ENCODE measurements around the gene SLC25A12. TPM values are rescaled to one million over a fixed set of nuclear protein-coding genes. Genes with fewer than 3 reads are reported as not detected.
A peak's percentile ranks its signal among the peaks of the same experiment; 100 is the strongest.

The SLC25A12 gene
- polyA plus RNA-seq, 1 of the 3 experiments (the other 2 are of a cell fraction) = 13.0 TPM

- Histone ChIP-seq H3K36me3 (replicated peaks in 1 of 2; ENCODE audit: control insufficient read depth in 1 of 2, insufficient read depth in 2 of 2, low read length in 1 of 2) (peaks cover 0 to 12% of the 10 kb centered on the region in 2 experiments), H3K4me3 (ENCODE audit: low read depth in 2 of 2, low read length in 1 of 2) (no peak overlapping the region), H3K27me3 (ENCODE audit: insufficient read depth) (no peaks in the 10 kb centered on the region), H2AFZ (ENCODE audit: low read depth) (no peak overlapping the region), H3K9me2 (no peaks in the 10 kb centered on the region), H3K9me3 (no peaks in the 10 kb centered on the region), H4K20me1 (ENCODE audit: insufficient read depth) (no peaks in the 10 kb centered on the region), H3K79me2 (ENCODE audit: insufficient read depth) (0 out of 2 replicates have a peak, but pooled peaks cover 4% of the 10 kb centered on the region), H3F3A (replicated peaks; ENCODE audit: insufficient read depth) (no peaks in the 10 kb centered on the region), H3K9ac (no peak overlapping the region), H3K4me1 (ENCODE audit: control insufficient read depth in 1 of 2, insufficient read depth in 2 of 2, low read depth in 1 of 2, low read length in 1 of 2) (no peaks in the 10 kb centered on the region; a peak in 1 of 4 replicates), H3K4me2 (no peak overlapping the region; the same call in 1 of the 2 replicates), H3K27ac (ENCODE audit: low read depth in 2 of 2, low read length in 1 of 2) (peak overlapping the region in 1 of 2 experiments; percentile 19; a peak in 1 of 4 replicates)
- WGBS (ENCODE audit: low lambda C conversion rate) = 80% methylated on average over 2 of the region's 2 CpGs
- DNase-seq = no peak
- TF ChIP-seq USF2 (IDR thresholded peaks at IDR 0.05; ENCODE audit: borderline replicate concordance, low read depth, low read length) = no peak
- TF ChIP-seq GABPA (IDR thresholded peaks at IDR 0.05; ENCODE audit: low read depth) = no peak
- no peak for TF ChIP-seq ELF1 (IDR thresholded peaks at IDR 0.05)
- no peak for TF ChIP-seq TCF12 (IDR thresholded peaks at IDR 0.05)
- TF ChIP-seq FOXM1 (IDR thresholded peaks at IDR 0.05; ENCODE audit: low read depth) = no peak
- TF ChIP-seq SMC3 (IDR thresholded peaks at IDR 0.05; ENCODE audit: low read depth, low read length) = no peak
- TF ChIP-seq EZH2phosphoT487 (IDR thresholded peaks at IDR 0.05; ENCODE audit: borderline replicate concordance, low read depth) = no peak
- no peak for TF ChIP-seq REST (IDR thresholded peaks at IDR 0.05; ENCODE audit: low read depth, low read length)
- TF ChIP-seq YY1 (IDR thresholded peaks at IDR 0.05; ENCODE audit: low read depth) = no peak
- no peak for TF ChIP-seq GATA2 (CRISPR knock-in tag; IDR thresholded peaks at IDR 0.05)
- no peak for TF ChIP-seq POLR2AphosphoS5 (IDR thresholded peaks at IDR 0.05; ENCODE audit: low read depth, low read length)
- no peak for TF ChIP-seq CHD2 (IDR thresholded peaks at IDR 0.05; ENCODE audit: low read length, partially characterized antibody)
- TF ChIP-seq TAF1 (IDR thresholded peaks at IDR 0.05; ENCODE audit: borderline replicate concordance, low read depth, low read length) = no peak
- TF ChIP-seq USF1 (IDR thresholded peaks at IDR 0.05; ENCODE audit: borderline replicate concordance, low read depth) = no peak
- no peak for TF ChIP-seq RXRA (IDR thresholded peaks at IDR 0.05; ENCODE audit: borderline replicate concordance, low read depth)
- no peak for TF ChIP-seq RCOR1 (IDR thresholded peaks at IDR 0.05; ENCODE audit: low read length)
- TF ChIP-seq MAX (IDR thresholded peaks at IDR 0.05; ENCODE audit: low read depth) = no peak; the same call in 1 of the 2 replicates
- TF ChIP-seq FOXJ3 (CRISPR knock-in tag; IDR thresholded peaks at IDR 0.05) = no peak
- CTCF ChIA-PET = no interaction called here
- POLR2A ChIA-PET = no interaction called here
Measured at GRCh38 chr2:171878481-171878993, 15.5 kb downstream of the SLC25A12 start.
